K562 (cell line): ENCODE results near the gene CNNM2.

Experiments used
- BRCA1 ChIP-seq, 2 experiments: fragments of 450-650 bp in 1 of 2; sonication (generic) in 1 of 2; formaldehyde crosslinking in 1 of 2; IDR thresholded peaks; 2 replicates each; pipeline versions ENCODE4 v1.5.0 to v1.6.1; 2017 to 2020; ENCODE audit warnings: mild to moderate bottlenecking in 1 of 2, missing genetic modification reagents in 1 of 2
- EZH2 ChIP-seq: IDR thresholded peaks from 2 replicates; pipeline ENCODE4 v1.6.1; 2012; ENCODE audit warnings: low read depth, mild to moderate bottlenecking, inconsistent platforms, low read length, borderline replicate concordance
- POLR2A ChIP-seq: fragments of 450-650 bp; conservative IDR thresholded peaks from 2 replicates; pipeline ENCODE4 v1.6.1; 2016
- POLR2AphosphoS5 ChIP-seq: IDR thresholded peaks from 2 replicates; pipeline ENCODE4 v1.6.1; 2011; ENCODE audit warnings: mild to moderate bottlenecking, low read depth, low read length, moderate library complexity; ENCODE audit not compliant: control insufficient read depth, insufficient read depth
- RAD21 ChIP-seq, 2 experiments: fragments of 250-450 bp in 1 of 2; fragments of 450-650 bp in 1 of 2; sonication (Bioruptor Pico) in 1 of 2; formaldehyde crosslinking in 1 of 2; IDR thresholded peaks in 1 of 2; conservative IDR thresholded peaks in 1 of 2; 2 replicates each; pipeline versions ENCODE4 v1.4.0 to v1.8.0; 2020 to 2022; ENCODE audit warnings: mild to moderate bottlenecking in 2 of 2, moderate library complexity in 1 of 2
- SRSF1 ChIP-seq: fragments of 200-400 bp; formaldehyde crosslinking; IDR thresholded peaks from 2 replicates; pipeline ENCODE4 v1.6.1; 2017; ENCODE audit warnings: mild to moderate bottlenecking, low read depth, low read length, moderate library complexity
- TCF7L2 ChIP-seq: fragments of 150-350 bp; IDR thresholded peaks from 2 replicates; pipeline ENCODE4 v1.6.1; 2016; ENCODE audit warnings: low read depth, mild to moderate bottlenecking, low read length, moderate library complexity
- YY1 ChIP-seq, 3 experiments: IDR thresholded peaks; 2 replicates each; pipeline ENCODE4 v1.6.1; 2011; ENCODE audit warnings: low read length in 2 of 3, mild to moderate bottlenecking in 2 of 3, moderate library complexity in 2 of 3, borderline replicate concordance in 1 of 3, control low read depth in 1 of 3, low read depth in 1 of 3; ENCODE audit not compliant: insufficient read depth in 3 of 3, insufficient replicate concordance in 2 of 3, control insufficient read depth in 1 of 3, insufficient read length in 1 of 3; ENCODE audit errors: extremely low read depth in 1 of 3
- ZNF311 ChIP-seq: fragments of 250-450 bp; sonication (Bioruptor Pico); IDR thresholded peaks from 2 replicates; pipeline ENCODE4 v1.4.0; 2020; ENCODE audit warnings: mild to moderate bottlenecking, moderate library complexity
- TF ChIP-seq, protein P1 (sequence below), 3 experiments: IDR thresholded peaks in 2 of 3; conservative IDR thresholded peaks in 1 of 3; 2 replicates each; pipeline ENCODE4 v1.5.1; 2011 to 2012; ENCODE audit warnings: low read length in 3 of 3, mild to moderate bottlenecking in 3 of 3, control low read depth in 2 of 3, improper control_type of control experiment in 1 of 3, inconsistent platforms in 1 of 3, low read depth in 1 of 3, mixed read lengths in 1 of 3, moderate library complexity in 1 of 3; ENCODE audit not compliant: insufficient read depth in 2 of 3

DNA sequence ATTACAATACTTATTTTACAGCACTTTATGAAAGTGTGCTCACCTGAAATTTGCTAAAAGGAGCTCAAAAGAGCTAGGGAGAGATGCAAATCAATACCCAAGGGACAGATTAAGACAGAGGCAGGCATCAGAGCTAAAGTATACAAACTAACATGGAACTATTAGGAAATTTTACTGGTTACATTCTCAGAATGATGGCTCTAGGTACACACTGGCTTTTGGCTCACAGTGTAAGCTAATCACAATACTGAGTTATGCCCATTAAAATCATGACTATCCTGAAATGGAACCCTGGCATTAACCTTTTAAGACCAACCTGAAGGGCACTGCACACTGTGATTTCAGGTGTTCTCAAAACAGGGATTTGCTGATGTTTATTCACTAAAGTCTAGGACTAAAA lies 176.9 kb downstream of the CNNM2 start:
- TF ChIP-seq, protein P1, sequence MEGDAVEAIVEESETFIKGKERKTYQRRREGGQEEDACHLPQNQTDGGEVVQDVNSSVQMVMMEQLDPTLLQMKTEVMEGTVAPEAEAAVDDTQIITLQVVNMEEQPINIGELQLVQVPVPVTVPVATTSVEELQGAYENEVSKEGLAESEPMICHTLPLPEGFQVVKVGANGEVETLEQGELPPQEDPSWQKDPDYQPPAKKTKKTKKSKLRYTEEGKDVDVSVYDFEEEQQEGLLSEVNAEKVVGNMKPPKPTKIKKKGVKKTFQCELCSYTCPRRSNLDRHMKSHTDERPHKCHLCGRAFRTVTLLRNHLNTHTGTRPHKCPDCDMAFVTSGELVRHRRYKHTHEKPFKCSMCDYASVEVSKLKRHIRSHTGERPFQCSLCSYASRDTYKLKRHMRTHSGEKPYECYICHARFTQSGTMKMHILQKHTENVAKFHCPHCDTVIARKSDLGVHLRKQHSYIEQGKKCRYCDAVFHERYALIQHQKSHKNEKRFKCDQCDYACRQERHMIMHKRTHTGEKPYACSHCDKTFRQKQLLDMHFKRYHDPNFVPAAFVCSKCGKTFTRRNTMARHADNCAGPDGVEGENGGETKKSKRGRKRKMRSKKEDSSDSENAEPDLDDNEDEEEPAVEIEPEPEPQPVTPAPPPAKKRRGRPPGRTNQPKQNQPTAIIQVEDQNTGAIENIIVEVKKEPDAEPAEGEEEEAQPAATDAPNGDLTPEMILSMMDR (IDR thresholded peaks at IDR 0.05 in 2 of 3, conservative IDR thresholded peaks at IDR 0.05 in 1 of 3; ENCODE audit: insufficient read depth in 2 of 3, low read depth in 1 of 3, low read length in 3 of 3): no peak
- TF ChIP-seq BRCA1 (IDR thresholded peaks at IDR 0.05) (no peak), BRCA1 (CRISPR knock-in tag; IDR thresholded peaks at IDR 0.05) (no peak), TCF7L2 (no peak), YY1 (IDR thresholded peaks at IDR 0.05; ENCODE audit: borderline replicate concordance in 1 of 3, control insufficient read depth in 1 of 3, extremely low read depth in 1 of 3, insufficient read depth in 3 of 3, insufficient read length in 1 of 3, insufficient replicate concordance in 2 of 3, low read depth in 1 of 3, low read length in 2 of 3) (no peak), ZNF311 (CRISPR knock-in tag) (no peak), EZH2 (no peak), POLR2A (no peak), SRSF1 (no peak), POLR2AphosphoS5 (no peak), RAD21 (CRISPR knock-in tag; conservative IDR thresholded peaks at IDR 0.05 in 1 of 2, IDR thresholded peaks at IDR 0.05 in 1 of 2) (no peak)
